Trophoblast cell (in vitro differentiated cells and primary cell): ENCODE measurements around the gene SNCG.
"Not testable (repeated sequence)": the region's sequence is repeated elsewhere in the genome, so short reads cannot be mapped to it uniquely, and the experiment has no call there.

ENCODE experiments used
- DNase-seq, 2 donors: peaks; one replicate each; pipeline ENCODE4 v3.0.0-alpha.2; 2016
- H2AFZ ChIP-seq: 2 replicates; pipeline ENCODE4 v1.6.1; 2013; ENCODE audit warnings: low read length, moderate library complexity, mild to moderate bottlenecking; ENCODE audit not compliant: insufficient read depth, poor library complexity
- H2AK5ac ChIP-seq: 2 replicates; pipeline ENCODE4 v1.6.1; 2013; ENCODE audit warnings: mild to moderate bottlenecking, low read length
- H2BK120ac ChIP-seq: 2 replicates; pipeline ENCODE4 v1.6.1; 2013; ENCODE audit warnings: low read length, mild to moderate bottlenecking, moderate library complexity; ENCODE audit not compliant: insufficient read depth, poor library complexity
- H2BK12ac ChIP-seq: 2 replicates; pipeline ENCODE4 v1.6.1; 2013; ENCODE audit warnings: mild to moderate bottlenecking, low read length, moderate library complexity
- H2BK5ac ChIP-seq: 2 replicates; pipeline ENCODE4 v1.6.1; 2013; ENCODE audit warnings: low read length, low read depth, moderate library complexity, mild to moderate bottlenecking; ENCODE audit not compliant: poor library complexity
- H3K14ac ChIP-seq: 2 replicates; pipeline ENCODE4 v1.6.1; 2013; ENCODE audit warnings: mild to moderate bottlenecking, low read length
- H3K18ac ChIP-seq: 2 replicates; pipeline ENCODE4 v1.6.1; 2013; ENCODE audit warnings: mild to moderate bottlenecking, low read length
- H3K23ac ChIP-seq: 2 replicates; pipeline ENCODE4 v1.6.1; 2013; ENCODE audit warnings: low read length
- H3K27ac ChIP-seq: 2 replicates; pipeline ENCODE4 v1.5.1; 2013; ENCODE audit warnings: low read depth, mild to moderate bottlenecking, inconsistent platforms, low read length, moderate library complexity
- H3K27me3 ChIP-seq: 2 replicates; pipeline ENCODE4 v1.6.1; 2013; ENCODE audit warnings: inconsistent platforms, mild to moderate bottlenecking, low read length, moderate library complexity; ENCODE audit not compliant: insufficient read depth
- H3K36me3 ChIP-seq, 2 experiments: 1 replicate in 1 of 2; 2 replicates in 1 of 2; pipeline ENCODE4 v1.6.1; 2013; ENCODE audit warnings: low read length in 2 of 2, mild to moderate bottlenecking in 2 of 2, moderate library complexity in 1 of 2; ENCODE audit not compliant: insufficient read depth in 2 of 2, control insufficient read depth in 1 of 2
- H3K4ac ChIP-seq: 2 replicates; pipeline ENCODE4 v1.6.1; 2013; ENCODE audit warnings: low read depth, mild to moderate bottlenecking, low read length, moderate library complexity
- H3K4me1 ChIP-seq, 2 experiments: 1 replicate in 1 of 2; 2 replicates in 1 of 2; pipeline ENCODE4 v1.6.1; 2013; ENCODE audit warnings: low read length in 2 of 2, mild to moderate bottlenecking in 2 of 2, moderate library complexity in 1 of 2; ENCODE audit not compliant: insufficient read depth in 2 of 2, control insufficient read depth in 1 of 2
- H3K4me2 ChIP-seq: 2 replicates; pipeline ENCODE4 v1.6.1; 2013; ENCODE audit warnings: inconsistent platforms, mild to moderate bottlenecking, low read length, moderate library complexity
- H3K4me3 ChIP-seq: 2 replicates; pipeline ENCODE4 v1.5.1; 2013; ENCODE audit warnings: mild to moderate bottlenecking, low read depth, low read length, inconsistent platforms
- H3K79me1 ChIP-seq: one replicate; pipeline ENCODE4 v1.6.1; 2013; ENCODE audit warnings: low read length
- H3K79me2 ChIP-seq: 2 replicates; pipeline ENCODE4 v1.6.1; 2013; ENCODE audit warnings: low read length, mild to moderate bottlenecking; ENCODE audit not compliant: control insufficient read depth, insufficient read depth, poor library complexity
- H3K9ac ChIP-seq: 2 replicates; pipeline ENCODE4 v1.6.1; 2013; ENCODE audit warnings: mild to moderate bottlenecking, low read length
- H3K9me3 ChIP-seq: 2 replicates; pipeline ENCODE4 v1.6.1; 2013; ENCODE audit warnings: low read depth, mild to moderate bottlenecking, control low read depth, inconsistent platforms, low read length; ENCODE audit not compliant: insufficient read depth
- H4K12ac ChIP-seq: 2 replicates; pipeline ENCODE4 v1.6.1; 2013; ENCODE audit warnings: low read depth, mild to moderate bottlenecking, low read length, moderate library complexity
- H4K8ac ChIP-seq: 2 replicates; pipeline ENCODE4 v1.6.1; 2013; ENCODE audit warnings: low read depth, mild to moderate bottlenecking, low read length, moderate library complexity
- H4K91ac ChIP-seq: one replicate; pipeline ENCODE4 v1.6.1; 2013; ENCODE audit warnings: low read depth, mild to moderate bottlenecking, low read length, moderate library complexity
- WGBS: extraction: QIAGEN DNeasy Blood & Tissue Kit; methylation state at CpG from one replicate; pipeline ENCODE4 v1.1.7; 2013; ENCODE audit warnings: missing lambda C conversion rate; ENCODE audit not compliant: insufficient read length, insufficient coverage; ENCODE audit errors: extremely low coverage; 5-methylcytosine and 5-hydroxymethylcytosine counted together

SNCG gene

DNA sequence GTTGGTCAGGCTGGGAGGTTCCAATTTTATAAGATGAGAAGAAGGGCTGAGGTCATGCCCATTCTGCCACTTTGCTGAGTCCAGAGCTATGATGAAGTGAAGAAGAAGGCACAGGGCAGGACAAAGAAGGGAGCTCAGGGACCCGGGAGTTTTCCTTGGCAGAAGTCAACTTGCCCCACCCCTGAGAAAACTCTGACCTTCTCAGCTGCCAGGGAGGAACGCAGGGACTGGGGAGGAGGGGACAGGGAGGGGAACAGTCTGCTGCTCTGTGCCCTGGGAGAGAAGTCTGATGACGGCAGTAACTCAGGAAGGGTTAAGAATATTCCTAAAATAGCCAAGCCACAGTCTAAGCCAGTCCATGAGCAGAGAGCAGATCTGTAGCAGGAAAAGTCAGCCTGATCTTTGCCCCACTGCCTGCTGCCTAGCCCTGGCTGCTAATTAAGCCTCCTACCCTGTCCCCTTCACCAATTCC lies 21.6 kb downstream of the SNCG start:
- no peak overlapping the region for H3K4me2 ChIP-seq
- no CpG with 5 or more reads among the region's 3 CpGs for WGBS
- no peak overlapping the region for H3K14ac ChIP-seq
- no peak overlapping the region for H2BK5ac ChIP-seq
- no peak overlapping the region for H3K23ac ChIP-seq
- H4K8ac ChIP-seq = no peak overlapping the region
- no peaks in the 10 kb centered on the region for H3K9me3 ChIP-seq
- H3K36me3 ChIP-seq = no peaks in the 10 kb centered on the region
- H3K18ac ChIP-seq = no peak overlapping the region
- H3K9ac ChIP-seq = no peak overlapping the region
- no peak overlapping the region for H3K27ac ChIP-seq
- H2AK5ac ChIP-seq = no peak overlapping the region
- no peak overlapping the region for H4K91ac ChIP-seq
- H3K4me1 ChIP-seq = no peaks in the 10 kb centered on the region
- no peak overlapping the region for H3K4me3 ChIP-seq
- no peak overlapping the region for H2AFZ ChIP-seq
- no peaks in the 10 kb centered on the region for H3K79me1 ChIP-seq
- H3K4ac ChIP-seq = no peak overlapping the region
- no peak overlapping the region for H2BK12ac ChIP-seq
- no peak for DNase-seq
- H2BK120ac ChIP-seq = no peak overlapping the region
- H3K27me3 ChIP-seq = no peaks in the 10 kb centered on the region
- H4K12ac ChIP-seq = no peak overlapping the region
- no peaks in the 10 kb centered on the region for H3K79me2 ChIP-seq

DNA sequence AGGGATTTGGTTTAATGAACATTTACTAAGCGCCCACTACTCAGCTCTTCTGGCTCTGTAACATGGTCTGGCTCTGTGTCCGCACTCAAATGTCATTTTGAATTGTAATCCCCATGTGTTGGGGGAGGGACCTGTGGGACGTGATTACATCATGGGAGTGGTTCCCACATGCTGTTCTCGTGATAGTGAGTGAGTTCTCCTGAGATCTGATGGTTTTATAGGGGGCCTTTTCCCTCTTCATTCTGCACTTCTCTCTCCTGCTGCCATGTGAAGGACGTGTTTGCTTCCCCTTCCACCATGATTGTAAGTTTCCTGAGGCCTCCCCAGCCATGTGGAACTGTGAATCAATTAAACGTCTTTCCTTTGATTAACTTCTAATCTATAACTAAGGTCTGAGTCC lies 22.6 kb downstream of the SNCG start:
- H3K79me1 ChIP-seq, H3K9me3 ChIP-seq, H2AK5ac ChIP-seq, H3K18ac ChIP-seq, H3K79me2 ChIP-seq, DNase-seq, H4K12ac ChIP-seq, H3K14ac ChIP-seq, H3K27me3 ChIP-seq, H3K4me1 ChIP-seq, H3K23ac ChIP-seq, H4K8ac ChIP-seq, H4K91ac ChIP-seq, H2BK120ac ChIP-seq, H3K4ac ChIP-seq, H3K27ac ChIP-seq, H2BK12ac ChIP-seq, H3K4me2 ChIP-seq, H2BK5ac ChIP-seq, H3K9ac ChIP-seq, H2AFZ ChIP-seq, H3K36me3 ChIP-seq, H3K4me3 ChIP-seq: not testable (repeated sequence)
- no CpG with 5 or more reads among the region's 6 CpGs for WGBS

DNA sequence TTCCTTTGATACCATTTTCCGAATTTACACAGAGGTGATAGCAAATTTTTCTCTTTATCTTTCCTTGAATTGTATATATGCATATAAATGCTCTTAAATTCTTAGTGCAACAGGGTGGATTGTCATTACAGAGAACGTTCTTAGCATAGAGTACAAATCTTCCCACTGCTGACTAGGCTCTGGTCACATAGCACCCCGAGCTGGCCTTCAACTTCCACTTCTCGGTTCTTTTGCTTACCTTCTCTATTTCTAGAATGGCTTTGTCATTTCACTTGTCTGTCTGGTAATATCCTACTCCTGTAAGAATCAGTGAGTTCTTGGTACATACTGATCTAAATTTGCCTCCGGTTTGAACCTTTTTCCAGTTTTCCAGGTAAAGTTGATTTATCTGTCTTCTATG lies 23.3 kb downstream of the SNCG start:
- DNase-seq = no peak
- H4K12ac ChIP-seq = no peak overlapping the region

DNA sequence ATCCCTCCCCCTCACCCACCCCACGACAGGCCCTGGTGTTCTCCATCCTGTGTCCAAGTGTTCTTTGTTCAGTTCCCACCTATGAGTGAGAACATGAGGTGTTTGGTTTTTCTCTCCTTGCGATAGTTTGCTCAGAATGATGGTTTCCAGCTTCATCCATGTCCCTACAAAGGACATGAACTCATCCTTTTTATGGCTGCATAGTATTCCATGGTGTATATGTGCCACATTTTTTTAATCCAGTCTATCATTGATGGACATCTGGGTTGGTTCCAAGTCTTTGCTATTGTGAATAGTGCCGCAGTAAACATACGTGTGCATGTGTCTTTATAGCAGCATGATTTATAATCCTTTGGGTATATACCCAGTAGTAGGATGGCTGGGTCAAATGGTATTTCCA lies 26.1 kb downstream of the SNCG start:
- not testable (repeated sequence) for H3K14ac ChIP-seq, H3K79me1 ChIP-seq, H2AFZ ChIP-seq, H4K8ac ChIP-seq, H3K9ac ChIP-seq, H3K4ac ChIP-seq, H3K4me1 ChIP-seq, H3K4me3 ChIP-seq, H3K9me3 ChIP-seq, H2AK5ac ChIP-seq, H2BK120ac ChIP-seq, DNase-seq, H2BK5ac ChIP-seq, H4K12ac ChIP-seq, H3K4me2 ChIP-seq, H4K91ac ChIP-seq, H3K36me3 ChIP-seq, H2BK12ac ChIP-seq, H3K27me3 ChIP-seq, H3K79me2 ChIP-seq, H3K18ac ChIP-seq, H3K23ac ChIP-seq, H3K27ac ChIP-seq
- WGBS = no CpG with 5 or more reads among the region's 4 CpGs

More for the DNA sequence above, 23.3 kb downstream of the SNCG start:
- no peak overlapping the region for H2BK5ac ChIP-seq
- no peak overlapping the region for H2AK5ac ChIP-seq
- no CpG with 5 or more reads among the region's 5 CpGs for WGBS
- H4K91ac ChIP-seq = no peak overlapping the region
- no peaks in the 10 kb centered on the region for H3K36me3 ChIP-seq
- H3K27me3 ChIP-seq = no peaks in the 10 kb centered on the region
- no peak overlapping the region for H4K8ac ChIP-seq
- no peaks in the 10 kb centered on the region for H3K4me1 ChIP-seq
- no peak overlapping the region for H2BK120ac ChIP-seq
- H3K79me2 ChIP-seq = no peaks in the 10 kb centered on the region
- H3K4me3 ChIP-seq = no peak overlapping the region
- H3K23ac ChIP-seq = no peak overlapping the region
- no peak overlapping the region for H3K18ac ChIP-seq
- H3K9me3 ChIP-seq = no peaks in the 10 kb centered on the region
- H3K4ac ChIP-seq = no peak overlapping the region
- no peak overlapping the region for H3K27ac ChIP-seq
- H3K9ac ChIP-seq = no peak overlapping the region
- H3K4me2 ChIP-seq = no peak overlapping the region
- no peak overlapping the region for H3K14ac ChIP-seq
- H3K79me1 ChIP-seq = no peaks in the 10 kb centered on the region
- no peak overlapping the region for H2AFZ ChIP-seq
- H2BK12ac ChIP-seq = no peak overlapping the region
